ENCODE results near the gene FANCC. TPM values are rescaled to one million over a fixed set of nuclear protein-coding genes. Genes with fewer than 3 reads are reported as not detected.

FANCC gene
- total and polyA plus RNA-seq, 2 of the 8 experiments (the other 6 are each of a cell fraction or from before 2014, with no cell fraction given) = 7.8 to 15.2 TPM

GRCh38 chr9:95351051-95351450, 33.5 kb upstream of the FANCC start (continued):
- TF ChIP-seq CHD7 (IDR thresholded peaks at IDR 0.05; ENCODE audit: insufficient replicate concordance, low read length) (no peak), SRF (IDR thresholded peaks at IDR 0.05; ENCODE audit: low read depth, low read length) (no peak)
